Spleen (tissue), 11 donors: ENCODE data around the gene CDHR3. TPM values are rescaled to one million over a fixed set of nuclear protein-coding genes. Genes with fewer than 3 reads are reported as not detected.

ENCODE experiments used
- DNase-seq: peaks from one replicate; pipeline ENCODE4 v3.0.0-alpha.2; 2020
- H3K27ac ChIP-seq, 8 donors: fragments of 200-600 bp; sonication (generic) in 7 of 8; 1 replicate in 4 of 8; 2 replicates in 4 of 8; pipeline versions ENCODE4 v1.5.0 to v1.8.0; 2016 to 2021; ENCODE audit warnings: inconsistent platforms in 4 of 8, mild to moderate bottlenecking in 4 of 8, moderate library complexity in 1 of 8
- H3K27me3 ChIP-seq, 7 donors: fragments of 200-600 bp; sonication (generic) in 6 of 7; replicated peaks in 1 of 7; 1 replicate in 4 of 7; 2 replicates in 3 of 7; pipeline versions ENCODE4 v1.5.0 to v1.8.0; 2016 to 2021; ENCODE audit warnings: inconsistent platforms in 3 of 7, mild to moderate bottlenecking in 1 of 7
- H3K36me3 ChIP-seq, 6 donors: fragments of 200-600 bp; sonication (generic) in 5 of 6; 1 replicate in 4 of 6; 2 replicates in 2 of 6; pipeline versions ENCODE4 v1.5.0 to v1.8.0; 2016 to 2021; ENCODE audit warnings: inconsistent platforms in 2 of 6
- H3K4me1 ChIP-seq, 6 donors: fragments of 200-600 bp; sonication (generic) in 5 of 6; 1 replicate in 3 of 6; 2 replicates in 3 of 6; pipeline versions ENCODE4 v1.5.0 to v1.8.0; 2016 to 2021; ENCODE audit warnings: inconsistent platforms in 3 of 6
- H3K4me3 ChIP-seq, 8 donors: fragments of 200-600 bp; sonication (generic) in 7 of 8; 1 replicate in 4 of 8; 2 replicates in 4 of 8; pipeline versions ENCODE4 v1.5.0 to v1.8.0; 2016 to 2021; ENCODE audit warnings: inconsistent platforms in 4 of 8, mild to moderate bottlenecking in 4 of 8, moderate library complexity in 2 of 8
- H3K9me3 ChIP-seq, 8 donors: fragments of 200-600 bp; sonication (generic) in 7 of 8; 1 replicate in 4 of 8; 2 replicates in 4 of 8; pipeline versions ENCODE4 v1.5.0 to v1.8.0; 2016 to 2021; ENCODE audit warnings: inconsistent platforms in 4 of 8
- POLR2A ChIP-seq, 3 donors: fragments of 450-650 bp; IDR thresholded peaks; one replicate each; pipeline ENCODE4 v1.5.1; 2017; ENCODE audit warnings: antibody characterized with exemption in 3 of 3, mild to moderate bottlenecking in 1 of 3
- POLR2AphosphoS5 ChIP-seq, 3 donors: sonication (generic); formaldehyde crosslinking; IDR thresholded peaks; one replicate each; pipeline ENCODE4 v1.5.1; 2017; ENCODE audit warnings: antibody characterized with exemption in 3 of 3
- WGBS, 5 donors: extraction: QIAGEN DNeasy Blood & Tissue Kit in 3 of 5; methylation state at CpG; one replicate each; pipeline versions ENCODE4 v1.1.5 to v1.1.7; 2013 to 2018; 5-methylcytosine and 5-hydroxymethylcytosine counted together
- intact Hi-C: fragments of 100-400 bp; cut with DNase I; formaldehyde crosslinking; loops from one replicate; pipeline ENCODE4 v1.15.0; 2023; ENCODE audit warnings: low total_unique reads
- polyA plus RNA-seq, 3 donors: library from polyadenylated mRNA; stranded (reverse); fragments of 200-250 nt; gene quantifications; one replicate each; pipeline ENCODE4 v1.2.1, GENCODE V29; 2013
- total RNA-seq, 7 donors: library from RNA; depleted of rRNA in 3 of 7; stranded (reverse); fragments of >200 nt in 3 of 7; fragmentation: NEBNext Ultra II Directional in 4 of 7; extraction: Animal tissue kit (Norgen Biotek cat#: 25700) in 4 of 7; gene quantifications; one replicate each; pipeline versions ENCODE4 v1.1.0 to v1.2.1, GENCODE V29; 2016 to 2021
- TF ChIP-seq, protein P1 (sequence below), 11 experiments: fragments of 200-600 bp in 7 of 11; fragments of 450-650 bp in 4 of 11; sonication (generic) in 4 of 11; IDR thresholded peaks in 8 of 11; conservative IDR thresholded peaks in 3 of 11; 1 replicate in 7 of 11; 2 replicates in 4 of 11; pipeline versions ENCODE4 v1.4.0 to v1.8.0; 2016 to 2021; ENCODE audit warnings: antibody characterized with exemption in 11 of 11, inconsistent platforms in 4 of 11, mild to moderate bottlenecking in 1 of 11
- donor health status: healthy with polysubstance abuse.
- donor health status: DM: no; HTN: no; CAD: no; lungs with moderate emphysema.
- donor health status: DM: no; HTN: no; CAD: no.
- donor health status: Bipolar disorder and iron deficiency.
- donor health status: healthy.
- donor health status: DM: no; HTN: no; CAD: no.
- donor health status: DM: yes; HTN: yes; CAD: no.

Gene CDHR3
- total and polyA plus RNA-seq, 10 donors: 0.32 to 3.8 (median 1.2) TPM

DNA sequence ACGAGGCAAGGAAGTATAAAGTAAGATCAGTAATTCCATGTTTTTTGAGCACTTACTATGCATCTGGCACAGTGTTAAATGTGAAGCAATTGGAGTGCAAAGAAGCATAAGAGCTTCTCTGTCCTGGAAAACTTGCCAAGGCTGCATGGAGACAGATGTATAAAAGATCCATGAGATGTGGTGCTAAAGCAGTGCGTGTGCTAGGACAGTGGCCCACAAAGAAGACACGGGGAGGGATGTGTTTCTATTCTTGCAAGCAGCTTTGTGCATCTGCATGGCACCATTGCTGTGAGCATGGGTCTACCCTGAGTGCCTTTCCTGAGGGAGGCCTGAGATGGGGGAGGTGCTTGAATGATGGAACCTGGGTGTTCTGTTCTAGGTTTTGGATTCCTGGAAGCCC, 5.1 kb upstream of the CDHR3 start:
- TF ChIP-seq POLR2AphosphoS5 (IDR thresholded peaks at IDR 0.05): no peak
- no peak for TF ChIP-seq POLR2A (IDR thresholded peaks at IDR 0.05)
- TF ChIP-seq, protein P1, sequence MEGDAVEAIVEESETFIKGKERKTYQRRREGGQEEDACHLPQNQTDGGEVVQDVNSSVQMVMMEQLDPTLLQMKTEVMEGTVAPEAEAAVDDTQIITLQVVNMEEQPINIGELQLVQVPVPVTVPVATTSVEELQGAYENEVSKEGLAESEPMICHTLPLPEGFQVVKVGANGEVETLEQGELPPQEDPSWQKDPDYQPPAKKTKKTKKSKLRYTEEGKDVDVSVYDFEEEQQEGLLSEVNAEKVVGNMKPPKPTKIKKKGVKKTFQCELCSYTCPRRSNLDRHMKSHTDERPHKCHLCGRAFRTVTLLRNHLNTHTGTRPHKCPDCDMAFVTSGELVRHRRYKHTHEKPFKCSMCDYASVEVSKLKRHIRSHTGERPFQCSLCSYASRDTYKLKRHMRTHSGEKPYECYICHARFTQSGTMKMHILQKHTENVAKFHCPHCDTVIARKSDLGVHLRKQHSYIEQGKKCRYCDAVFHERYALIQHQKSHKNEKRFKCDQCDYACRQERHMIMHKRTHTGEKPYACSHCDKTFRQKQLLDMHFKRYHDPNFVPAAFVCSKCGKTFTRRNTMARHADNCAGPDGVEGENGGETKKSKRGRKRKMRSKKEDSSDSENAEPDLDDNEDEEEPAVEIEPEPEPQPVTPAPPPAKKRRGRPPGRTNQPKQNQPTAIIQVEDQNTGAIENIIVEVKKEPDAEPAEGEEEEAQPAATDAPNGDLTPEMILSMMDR (IDR thresholded peaks at IDR 0.05 in 8 of 11, conservative IDR thresholded peaks at IDR 0.05 in 3 of 11): no peak
- no peaks in the 10 kb centered on the region for H3K36me3 ChIP-seq
- H3K27ac ChIP-seq: no peak overlapping the region
- DNase-seq: no peak
- H3K4me1 ChIP-seq: no peaks in the 10 kb centered on the region
- intact Hi-C loops: no loop called here
- H3K27me3 ChIP-seq: peaks cover 0 to 8% (median 0%) of the 10 kb centered on the region in 7 donors
- no peak overlapping the region for H3K4me3 ChIP-seq
- H3K9me3 ChIP-seq: peaks cover 0 to 4% (median under 1%) of the 10 kb centered on the region in 8 donors
- WGBS, 5 donors: 75 to 86% (median 80%) methylated on average over 3 of the region's 3 CpGs

DNA sequence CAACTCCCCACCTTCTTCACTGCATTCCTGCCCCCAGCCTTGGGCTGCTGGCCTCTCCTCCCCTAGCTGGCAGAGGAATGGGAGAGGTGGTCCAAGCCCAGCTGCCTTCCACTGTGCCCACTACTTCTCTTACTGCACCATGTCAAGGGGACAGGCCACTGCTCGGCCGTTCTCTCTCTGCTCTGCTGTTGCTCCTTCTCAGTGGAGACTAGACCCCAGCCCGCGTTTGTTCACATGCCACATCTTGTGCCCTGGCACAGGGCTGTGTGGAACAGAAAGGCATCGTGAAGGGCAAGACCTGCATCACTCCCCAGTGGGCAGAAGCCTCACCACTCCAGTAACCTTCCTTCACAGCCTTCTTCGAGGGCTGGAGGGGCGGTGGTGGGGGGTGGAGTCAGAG, 711 bp upstream of the CDHR3 start:
- H3K27me3 ChIP-seq: no peaks in the 10 kb centered on the region
- H3K36me3 ChIP-seq: no peaks in the 10 kb centered on the region
- 86 to 96% (median 95%) methylated on average over 7 of the region's 7 CpGs for WGBS, 5 donors
- H3K4me3 ChIP-seq: no peak overlapping the region
- no peak overlapping the region for H3K27ac ChIP-seq
- intact Hi-C loops: no loop called here
- no peaks in the 10 kb centered on the region for H3K4me1 ChIP-seq
- no peaks in the 10 kb centered on the region for H3K9me3 ChIP-seq
- DNase-seq: no peak
- no peak for TF ChIP-seq POLR2A (IDR thresholded peaks at IDR 0.05)
- TF ChIP-seq, protein P1 (IDR thresholded peaks at IDR 0.05 in 8 of 11, conservative IDR thresholded peaks at IDR 0.05 in 3 of 11): no peak
- no peak for TF ChIP-seq POLR2AphosphoS5 (IDR thresholded peaks at IDR 0.05)

DNA sequence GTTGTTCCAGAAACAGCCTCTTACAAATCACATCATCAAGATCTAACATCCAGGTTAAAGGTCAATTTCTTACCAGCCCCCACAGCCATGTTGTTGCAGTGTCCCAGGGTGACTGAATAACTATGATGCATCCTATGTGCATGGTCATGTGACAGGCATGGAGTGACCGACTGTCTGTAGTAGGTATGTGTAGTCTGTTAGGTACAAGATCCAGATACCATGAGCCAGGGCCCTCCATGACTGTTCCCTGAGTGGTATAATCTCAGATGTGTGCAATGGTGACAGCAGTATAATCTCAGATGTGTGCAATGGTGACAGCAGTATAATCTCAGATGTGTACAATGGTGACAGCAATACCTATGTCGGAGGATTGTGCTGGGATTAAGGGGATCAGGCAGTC, 8.8 kb downstream of the CDHR3 start:
- Histone ChIP-seq H3K4me3 (no peak overlapping the region), H3K27me3 (peaks cover 0 to 7% (median 0%) of the 10 kb centered on the region in 7 donors), H3K9me3 (no peaks in the 10 kb centered on the region), H3K27ac (no peak overlapping the region), H3K36me3 (no peaks in the 10 kb centered on the region), H3K4me1 (no peaks in the 10 kb centered on the region)
- intact Hi-C loops: no loop called here
- 87 to 97% (median 92%) methylated on average over 2 of the region's 2 CpGs for WGBS, 5 donors
- DNase-seq: no peak
- no peak for TF ChIP-seq POLR2A (IDR thresholded peaks at IDR 0.05)
- TF ChIP-seq, protein P1 (IDR thresholded peaks at IDR 0.05 in 8 of 11, conservative IDR thresholded peaks at IDR 0.05 in 3 of 11): no peak
- TF ChIP-seq POLR2AphosphoS5 (IDR thresholded peaks at IDR 0.05): no peak

DNA sequence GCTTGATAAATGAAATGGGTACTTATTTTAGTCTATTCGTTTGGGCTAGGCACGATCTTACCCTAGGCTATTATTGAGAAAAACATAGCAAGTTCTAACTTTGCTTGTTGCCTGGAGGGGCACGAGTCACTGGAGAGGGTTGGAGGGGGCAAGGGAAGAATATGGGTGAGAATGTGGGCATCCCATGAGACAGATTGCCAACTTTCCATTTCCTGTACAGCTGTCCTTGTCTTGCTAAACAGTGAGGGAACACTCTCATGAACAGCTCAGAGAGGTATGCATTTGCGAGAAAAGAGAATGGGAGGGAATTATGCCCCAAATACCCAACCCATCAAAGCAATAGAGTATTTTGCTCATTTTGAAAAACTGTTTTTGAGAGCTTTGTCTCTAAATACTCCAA, 9.2 kb downstream of the CDHR3 start:
- Histone ChIP-seq H3K36me3 (no peaks in the 10 kb centered on the region), H3K9me3 (no peaks in the 10 kb centered on the region), H3K4me1 (no peaks in the 10 kb centered on the region), H3K27ac (no peak overlapping the region), H3K27me3 (peaks cover 0 to 12% (median 0%) of the 10 kb centered on the region in 7 donors), H3K4me3 (no peak overlapping the region)
- TF ChIP-seq POLR2AphosphoS5 (IDR thresholded peaks at IDR 0.05) (no peak), POLR2A (IDR thresholded peaks at IDR 0.05) (no peak)
- TF ChIP-seq, protein P1 (IDR thresholded peaks at IDR 0.05 in 8 of 11, conservative IDR thresholded peaks at IDR 0.05 in 3 of 11): no peak
- no peak for DNase-seq
- WGBS, 5 donors: 40 to 72% (median 51%) methylated on average over 4 of the region's 4 CpGs
- intact Hi-C loops: no loop called here
